RWPE1 (cell line): Measurements from ENCODE around the gene SPDYC.

ENCODE experiments used
- CTCF ChIA-PET: fragments of 350-600 bp; sonication (Branson Sonifier 250); formaldehyde crosslinking; extraction: SDS; loops from one replicate; lab custom pipeline; 2021; lab: Yijun Ruan, JAX
- POLR2A ChIA-PET: fragments of 400-600 bp; formaldehyde crosslinking; extraction: SDS; loops from one replicate; lab custom pipeline; 2020; ENCODE audit warnings: antibody characterized with exemption; ENCODE audit not compliant: low non-redundant PET; lab: Yijun Ruan, JAX
- DNase-seq: peaks from one replicate; pipeline ENCODE4 v3.0.0; 2012; ENCODE audit warnings: low spot score
- H3K27ac ChIP-seq: fragments of 450-650 bp; 2 replicates; pipeline ENCODE4 v1.5.1; 2017
- CTCF ChIP-seq: fragments of 450-650 bp; conservative IDR thresholded peaks from 2 replicates; pipeline ENCODE4 v1.5.1; 2017; ENCODE audit warnings: low read depth, mild to moderate bottlenecking

Gene SPDYC

GRCh38 chr11:65185171-65185570, 15.1 kb downstream of the SPDYC start:
- no peak overlapping the region for H3K27ac ChIP-seq
- no peak for DNase-seq
- ChIA-PET CTCF (no interaction called here), POLR2A (no interaction called here)
- TF ChIP-seq CTCF, result no peak

DNA sequence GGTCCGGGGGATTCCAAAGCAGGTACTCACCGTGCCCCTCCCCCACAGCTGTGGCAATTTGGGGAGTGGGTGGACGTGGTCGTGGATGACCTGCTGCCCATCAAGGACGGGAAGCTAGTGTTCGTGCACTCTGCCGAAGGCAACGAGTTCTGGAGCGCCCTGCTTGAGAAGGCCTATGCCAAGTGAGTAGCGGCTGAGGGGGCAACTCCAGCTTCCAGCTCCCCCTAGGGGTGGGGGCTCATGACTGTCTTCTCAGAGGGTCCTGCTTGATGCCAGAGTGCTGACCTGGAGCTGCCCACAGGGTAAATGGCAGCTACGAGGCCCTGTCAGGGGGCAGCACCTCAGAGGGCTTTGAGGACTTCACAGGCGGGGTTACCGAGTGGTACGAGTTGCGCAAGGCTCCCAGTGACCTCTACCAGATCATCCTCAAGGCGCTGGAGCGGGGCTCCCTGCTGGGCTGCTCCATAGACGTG, 15.9 kb downstream of the SPDYC start:
- H3K27ac ChIP-seq, result peak overlapping the region; percentile 18; the same call in 1 of the 2 replicates
- TF ChIP-seq CTCF, result no peak
- no peak for DNase-seq
- ChIA-PET CTCF (interaction anchor here (0.7 kb wide), 1 partner anchor 35 kb away, joined by 3 read pairs; no protein-coding TSS in a partner anchor), POLR2A (no interaction called here)

DNA sequence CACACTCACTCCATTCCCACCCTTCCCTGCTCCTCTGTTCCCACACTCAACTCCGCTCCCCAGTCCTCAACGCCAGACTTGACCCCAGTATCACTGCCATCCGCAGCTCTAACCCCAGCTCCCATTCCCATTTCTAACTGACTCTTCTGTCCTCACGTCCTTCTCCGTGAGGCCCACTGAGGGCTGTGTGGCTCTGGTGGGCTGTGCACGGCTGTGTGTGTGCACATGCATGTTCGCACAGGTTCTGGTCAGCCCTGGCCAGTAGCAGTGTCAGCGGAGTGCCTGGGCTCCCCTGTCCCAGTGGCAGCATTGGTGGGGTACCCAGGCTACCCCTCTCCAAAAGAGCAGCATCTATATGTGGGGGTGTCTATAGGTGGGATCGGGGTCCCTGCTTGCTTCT, 16.7 kb downstream of the SPDYC start:
- no peak for DNase-seq
- ChIA-PET POLR2A (no interaction called here), CTCF (no interaction called here)
- TF ChIP-seq CTCF, result no peak
- peak overlapping the region; percentile 18 for H3K27ac ChIP-seq

DNA sequence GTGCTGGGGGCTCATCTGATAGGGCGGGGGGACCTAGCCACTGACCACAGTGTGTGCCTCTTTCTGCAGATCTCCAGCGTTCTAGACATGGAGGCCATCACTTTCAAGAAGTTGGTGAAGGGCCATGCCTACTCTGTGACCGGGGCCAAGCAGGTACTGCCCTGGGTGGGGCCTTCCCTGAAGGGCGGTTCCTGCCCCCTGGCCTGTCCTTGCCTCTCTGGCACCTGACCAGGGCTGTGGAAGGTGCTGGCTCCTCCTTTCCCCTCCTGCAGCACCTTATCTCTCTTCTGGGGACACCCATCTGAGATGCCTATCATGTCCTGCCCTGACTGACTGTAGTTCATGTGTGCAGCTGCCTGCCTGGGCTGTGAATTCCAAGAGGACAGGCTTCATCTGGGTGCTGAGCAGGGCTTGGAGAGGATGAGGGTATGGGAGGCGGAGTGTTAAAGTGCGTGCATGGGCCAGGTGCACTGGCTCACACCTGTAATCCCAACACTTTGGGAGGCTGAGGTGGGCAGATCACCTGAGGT, 17.2 kb downstream of the SPDYC start:
- no peak for DNase-seq
- no peak for TF ChIP-seq CTCF
- POLR2A ChIA-PET, result interaction anchor here (0.6 kb wide), 1 partner anchor 58 kb away, joined by 4 read pairs; no protein-coding TSS in a partner anchor
- H3K27ac ChIP-seq, result peak overlapping the region; percentile 18
- CTCF ChIA-PET, result no interaction called here

DNA sequence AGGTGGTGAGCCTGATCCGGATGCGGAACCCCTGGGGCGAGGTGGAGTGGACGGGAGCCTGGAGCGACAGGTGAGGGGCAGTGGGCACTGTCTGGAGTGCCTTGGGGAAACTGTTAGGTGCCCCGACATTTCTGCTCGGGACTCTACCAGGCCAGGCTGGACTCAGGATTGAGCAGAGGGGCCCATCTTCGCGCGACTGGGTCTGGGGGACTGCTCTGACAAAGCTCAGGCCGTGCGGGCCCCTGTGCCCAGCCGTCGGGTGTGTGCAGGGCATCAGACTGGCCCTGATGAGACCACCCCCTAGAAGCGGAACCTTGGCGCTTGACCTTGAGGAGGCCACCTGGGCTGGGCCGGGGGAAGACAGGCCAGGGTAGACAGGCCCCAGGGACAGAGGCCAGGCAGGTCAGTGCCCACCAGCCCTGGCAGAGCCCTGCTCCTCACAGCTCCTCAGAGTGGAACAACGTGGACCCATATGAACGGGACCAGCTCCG, 18.0 kb downstream of the SPDYC start:
- DNase-seq, result no peak
- no peak overlapping the region for H3K27ac ChIP-seq
- ChIA-PET POLR2A (no interaction called here), CTCF (no interaction called here)
- TF ChIP-seq CTCF, result no peak

- ChIA-PET CTCF (no interaction called here), POLR2A (no interaction called here)
- TF ChIP-seq CTCF, result no peak
- DNase-seq, result no peak
- H3K27ac ChIP-seq, result no peak overlapping the region
Measured at GRCh38 chr11:65188486-65188885, 18.5 kb downstream of the SPDYC start.
